T follicular helper cell (primary cell): Measurements from ENCODE around the gene FHIT.

Experiments
- DNase-seq: peaks from one replicate; pipeline ENCODE4 v3.0.0-alpha.2; 2020; ENCODE audit warnings: low read depth
- total RNA-seq, 2 experiments: gene quantifications; one replicate each; lab custom pipeline; 2026; lab: John Stamatoyannopoulos, UW

The FHIT gene
- 0.39 to 2.0 reads per million in 2 experiments for total RNA-seq

DNA sequence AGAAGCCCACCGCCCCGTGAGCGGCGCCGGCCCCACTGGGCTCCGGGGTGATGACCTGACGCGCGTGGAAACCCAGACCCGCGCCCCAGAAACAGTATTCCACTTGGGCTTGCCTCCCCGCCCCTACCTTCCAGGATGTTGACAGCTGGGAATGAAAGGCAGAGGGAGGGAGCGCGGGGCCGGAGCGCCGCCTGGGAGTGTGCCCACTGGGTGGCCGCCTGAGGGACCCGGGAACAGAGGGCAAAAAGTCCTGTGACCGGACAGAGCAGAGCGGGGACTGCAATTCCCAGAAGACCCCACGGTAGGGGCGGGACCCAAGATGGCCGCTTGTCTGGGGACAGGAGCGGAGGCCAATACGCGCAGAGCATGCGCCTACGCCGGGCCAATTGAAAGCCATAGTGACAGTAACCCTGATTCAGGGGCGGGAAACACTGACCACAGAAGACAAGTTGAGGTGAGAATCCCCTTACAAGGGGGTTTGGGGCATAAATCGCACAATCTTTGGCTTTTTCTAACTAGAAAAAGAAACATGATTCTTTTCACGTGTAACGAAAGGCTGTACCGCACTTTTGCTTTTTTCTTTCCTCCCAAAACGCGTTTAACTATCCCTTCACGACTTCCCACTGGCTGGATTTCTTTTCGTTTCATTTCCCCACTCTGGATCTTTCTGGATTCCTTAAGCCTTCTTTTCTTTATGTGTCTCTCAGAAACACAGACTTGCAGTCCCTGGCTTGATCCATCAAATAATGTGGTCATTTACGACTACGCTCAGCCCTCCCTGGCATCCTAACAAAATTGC, at the start of gene FHIT:
Gene FHIT (minus strand): TSS at position 279 of the 799 bp plus-strand sequence.
- DNase-seq: peak; percentile 82

GRCh38 chr3:61300786-61301185, 49.5 kb upstream of the FHIT start:
- DNase-seq: no peak

DNA sequence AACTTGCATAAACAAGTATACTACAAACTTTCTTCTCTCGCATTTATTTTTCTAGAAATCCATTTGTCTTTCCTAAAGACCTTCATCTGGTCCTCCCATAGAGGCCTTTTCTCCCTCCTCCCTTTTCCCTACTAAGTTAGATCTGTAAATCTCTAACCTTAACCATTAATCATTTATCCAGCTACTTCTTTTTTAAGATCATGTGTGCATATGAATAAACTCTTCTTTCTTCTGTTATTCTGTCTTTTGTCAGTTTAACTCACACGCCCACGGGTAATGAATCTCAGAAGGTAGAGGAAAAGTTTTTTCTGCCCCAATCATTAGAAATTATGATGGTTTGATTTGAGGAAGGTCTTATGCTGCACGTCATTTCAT, 48.7 kb upstream of the FHIT start:
- DNase-seq: no peak

- DNase-seq: no peak
Observed at GRCh38 chr3:61299343-61300005, 48.2 kb upstream of the FHIT start.

DNA sequence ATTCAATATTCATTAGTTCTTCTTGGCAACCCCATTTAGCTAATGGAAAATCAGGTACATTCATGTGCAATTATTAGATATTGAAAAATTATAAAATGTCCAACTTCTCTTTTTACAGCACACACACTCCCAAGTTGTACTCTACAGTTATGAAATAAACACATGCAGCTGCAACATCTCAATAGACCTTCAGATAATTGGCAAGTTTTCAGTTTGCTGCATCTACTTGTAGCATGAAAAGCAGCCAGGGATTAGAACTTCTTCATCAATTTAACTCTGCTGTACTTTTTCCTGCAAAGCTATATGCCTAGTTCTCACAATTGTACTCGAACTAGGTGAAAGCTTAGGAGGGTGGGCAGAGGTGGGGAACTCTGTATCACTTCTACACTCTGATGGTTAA, 46.6 kb upstream of the FHIT start:
- no peak for DNase-seq

DNA sequence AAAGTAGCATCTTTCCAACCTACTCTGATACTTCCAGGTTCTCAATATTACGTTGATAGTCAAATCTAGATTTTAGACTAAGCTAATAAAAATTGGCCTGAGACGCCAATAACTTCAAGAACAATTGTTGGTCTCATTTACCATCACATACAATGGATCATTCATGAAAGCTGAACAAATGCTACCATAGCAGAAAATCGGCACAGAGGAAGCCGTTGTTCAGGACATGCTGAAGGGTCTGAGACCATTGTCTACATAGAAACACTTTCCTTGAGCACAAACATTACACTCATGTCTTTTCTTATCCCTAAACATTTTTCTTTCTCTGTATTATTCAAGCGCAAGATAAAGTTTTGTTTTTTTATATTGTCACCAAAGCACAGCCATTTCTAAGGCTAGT, 37.2 kb upstream of the FHIT start:
- no peak for DNase-seq

GRCh38 chr3:61283876-61284275, 32.6 kb upstream of the FHIT start:
- no peak for DNase-seq

GRCh38 chr3:61278713-61279112, 27.5 kb upstream of the FHIT start:
- DNase-seq: no peak

- DNase-seq: no peak
Observed at GRCh38 chr3:61277411-61277810, 26.2 kb upstream of the FHIT start.

DNA sequence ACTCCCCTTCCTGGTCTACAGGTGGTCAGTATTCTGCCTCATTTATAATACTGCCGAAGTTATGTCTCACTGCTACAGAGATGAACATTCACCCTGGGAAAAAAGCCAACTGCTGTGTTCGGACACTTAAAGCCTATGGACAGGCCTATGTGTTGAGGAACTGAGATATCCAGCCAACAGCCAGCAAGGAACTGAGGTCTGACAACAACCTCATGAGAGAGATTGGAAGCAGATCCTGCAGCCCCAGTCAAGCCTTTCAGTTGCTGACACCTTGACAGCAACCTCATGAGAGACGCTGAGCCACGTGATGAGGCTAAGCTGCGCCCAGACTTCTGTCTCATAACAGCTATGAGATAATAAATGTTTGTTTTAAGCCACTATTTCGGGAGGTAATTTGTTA, 18.2 kb upstream of the FHIT start:
- no peak for DNase-seq

GRCh38 chr3:61268644-61269043, 17.4 kb upstream of the FHIT start:
- DNase-seq: no peak

- DNase-seq: no peak
Observed at GRCh38 chr3:61264281-61264680, 13.0 kb upstream of the FHIT start.

- no peak for DNase-seq
Observed at GRCh38 chr3:61257148-61257547, 5.9 kb upstream of the FHIT start.

GRCh38 chr3:61253756-61254155, 2.5 kb upstream of the FHIT start:
- DNase-seq: no peak

DNA sequence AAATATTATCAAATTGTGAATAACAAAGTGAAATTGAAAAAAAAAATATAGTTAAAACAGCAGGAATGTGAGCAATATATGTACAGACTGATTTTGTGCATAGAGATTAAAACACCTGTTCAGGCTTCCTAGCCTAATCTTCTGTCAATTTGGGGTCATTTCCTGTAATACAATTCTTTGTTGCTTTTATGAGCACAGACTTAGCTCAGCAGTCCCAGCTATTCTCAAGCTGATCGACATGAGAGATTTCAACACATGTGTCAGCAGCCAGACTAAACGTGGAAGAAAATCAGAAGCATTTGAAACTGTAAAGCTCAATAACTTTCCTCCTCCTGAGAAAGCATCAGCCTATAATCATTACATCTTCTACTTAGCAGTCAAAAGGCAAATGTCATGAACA, 1.6 kb upstream of the FHIT start:
- no peak for DNase-seq

- no peak for DNase-seq
Observed at GRCh38 chr3:61250784-61251173, 473 bp downstream of the FHIT start.

- DNase-seq: no peak
Observed at GRCh38 chr3:61248496-61248895, 2.8 kb downstream of the FHIT start.

DNA sequence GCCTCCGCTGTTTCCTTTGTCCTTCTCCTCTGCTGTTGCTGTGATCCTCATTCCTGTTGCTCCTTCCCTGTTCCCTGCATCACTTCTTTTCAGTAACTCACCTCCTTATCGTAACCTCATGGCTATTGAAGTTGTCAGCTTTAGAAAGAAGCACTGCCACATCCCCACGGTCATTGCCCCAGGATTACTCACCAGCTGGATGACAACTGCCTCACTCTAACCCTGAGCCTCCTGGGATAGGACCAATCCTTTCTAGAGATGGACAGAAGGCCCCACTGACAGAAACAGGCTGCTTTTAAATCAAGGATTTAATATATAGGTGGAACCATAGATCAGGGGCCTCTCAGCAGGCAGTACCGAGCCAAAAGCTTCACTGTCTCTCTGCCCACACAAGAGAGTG, 4.1 kb downstream of the FHIT start:
- DNase-seq: no peak

DNA sequence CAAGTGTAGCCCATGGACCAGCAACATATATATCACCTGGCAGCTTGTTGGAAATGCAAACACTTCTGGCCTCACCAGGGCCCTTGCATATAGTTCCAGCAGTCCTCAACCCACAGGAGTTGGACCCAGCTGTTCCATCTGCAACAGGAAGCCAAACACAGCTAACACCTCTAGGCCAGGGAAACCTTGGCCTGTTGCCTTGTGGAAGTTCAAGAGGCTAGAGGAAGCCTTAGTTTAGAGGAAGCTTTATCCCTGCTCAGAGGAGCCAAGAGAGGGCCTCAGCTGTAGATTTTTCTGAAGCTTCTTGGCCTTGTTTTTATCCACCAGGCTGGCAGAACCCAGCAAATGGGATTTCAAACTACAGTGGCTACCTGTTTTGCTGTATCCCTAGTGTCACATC, 11.4 kb downstream of the FHIT start:
- DNase-seq: no peak

GRCh38 chr3:61237858-61238257, 13.4 kb downstream of the FHIT start:
- DNase-seq: no peak

DNA sequence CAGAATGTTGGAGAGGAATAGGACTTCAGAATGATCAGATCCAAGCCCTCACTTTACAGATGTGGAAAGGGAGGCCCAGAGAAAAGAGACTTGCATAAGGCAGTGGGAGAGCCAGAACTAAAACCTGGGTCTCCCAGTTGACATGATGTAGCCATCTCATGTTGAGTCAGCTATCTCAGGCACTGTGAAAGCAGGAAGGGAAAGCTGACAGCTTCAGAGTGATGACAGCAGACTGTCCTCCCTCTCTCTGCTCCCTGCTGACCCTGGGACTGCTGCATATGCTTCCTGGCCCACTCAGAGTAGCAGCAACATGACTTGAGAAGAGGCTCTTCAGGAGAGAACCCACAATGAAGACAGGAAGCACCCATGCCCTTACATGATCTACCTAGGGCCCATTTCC, 14.7 kb downstream of the FHIT start:
- DNase-seq: no peak

DNA sequence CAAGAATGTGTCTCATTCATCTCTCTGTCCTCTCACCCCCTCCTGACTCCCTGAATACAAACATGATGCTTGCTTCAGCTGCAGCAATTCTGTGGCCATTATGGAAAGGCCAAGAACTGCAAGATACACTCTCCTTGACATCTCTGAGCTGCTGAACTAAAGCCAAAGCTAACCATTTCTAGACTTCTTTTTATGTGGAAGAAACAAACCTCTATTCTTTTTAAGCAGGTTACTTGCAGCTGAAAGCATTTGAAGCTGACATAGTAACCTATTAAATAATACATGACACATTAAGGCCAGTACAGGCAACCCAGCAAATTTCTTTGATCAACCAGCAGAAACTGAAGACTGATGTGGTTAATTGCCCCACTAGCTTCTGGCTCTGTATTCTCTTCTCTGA, 17.5 kb downstream of the FHIT start:
- no peak for DNase-seq

- DNase-seq: no peak
Observed at GRCh38 chr3:61231693-61232092, 19.6 kb downstream of the FHIT start.

- DNase-seq: no peak
Observed at GRCh38 chr3:61227799-61228198, 23.5 kb downstream of the FHIT start.
